Measurements from ENCODE around the gene MAB21L4.

MAB21L4 gene

DNA sequence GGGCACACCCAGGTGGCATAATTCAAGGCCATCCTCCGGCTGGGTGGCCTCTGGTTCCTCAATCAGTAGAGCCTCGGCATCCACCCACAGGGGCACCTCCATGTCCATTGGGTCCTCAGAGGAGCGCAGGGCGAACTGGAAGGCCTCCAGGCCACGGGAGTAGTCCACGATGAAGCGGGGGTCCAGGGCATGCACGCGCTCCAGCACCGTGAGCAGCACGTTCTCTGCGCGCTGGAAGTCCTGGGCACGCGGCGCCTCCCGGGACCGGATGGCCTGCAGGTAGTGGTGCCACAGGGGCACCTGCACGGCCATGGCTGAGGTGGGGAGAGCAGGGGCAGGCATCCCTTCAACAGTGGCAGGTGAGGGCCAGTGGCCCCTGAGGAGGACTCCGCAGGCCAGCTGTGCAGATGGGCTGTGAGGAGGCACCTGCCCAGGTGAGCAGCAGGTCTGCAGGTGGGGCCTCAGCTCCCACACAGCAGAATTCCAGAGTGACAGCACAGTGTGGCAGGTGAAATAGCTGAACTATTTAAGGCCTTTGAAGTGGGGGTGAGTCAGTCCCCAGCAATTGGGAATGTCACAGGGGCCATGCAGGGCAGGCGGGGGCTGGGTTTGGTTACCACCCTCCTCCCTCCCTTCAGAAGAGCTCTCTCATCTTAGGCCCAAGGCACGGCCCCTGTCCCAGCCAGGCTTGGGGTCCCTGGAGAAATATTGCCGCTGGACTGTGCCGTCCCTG is at the start of gene MAB21L4:
Gene MAB21L4, minus strand, starts transcription at position 501 of the 733 bp plus-strand sequence. Its CDS starts 159 bp downstream, at position 342.
- peaks cover 0 to 2% (median 0%) of the 10 kb centered on the region in 5 donors for H3K9me3 ChIP-seq (ENCODE audit: control insufficient read depth in 5 of 5, low read length in 5 of 5)
- no peaks in the 10 kb centered on the region for H3K36me3 ChIP-seq (ENCODE audit: control insufficient read depth in 5 of 5, insufficient read depth in 5 of 5, low read length in 5 of 5)
- H3K27ac ChIP-seq (ENCODE audit: low read depth, low read length): no peak within 1 kb of the TSS
- no peak within 1 kb of the TSS for H3K4me3 ChIP-seq (ENCODE audit: low read depth in 1 of 5, low read length in 5 of 5)
- H3K9ac ChIP-seq (ENCODE audit: low read length in 5 of 5): no peak within 1 kb of the TSS
- peaks cover 3 to 36% (median 24%) of the 10 kb centered on the region in 5 donors for H3K4me1 ChIP-seq (ENCODE audit: control insufficient read depth in 5 of 5, insufficient read depth in 5 of 5, low read length in 5 of 5)
- H3K27me3 ChIP-seq (ENCODE audit: control insufficient read depth in 5 of 5, insufficient read depth in 4 of 5, low read length in 5 of 5): peaks cover 0 to 2% (median 0%) of the 10 kb centered on the region in 5 donors

DNA sequence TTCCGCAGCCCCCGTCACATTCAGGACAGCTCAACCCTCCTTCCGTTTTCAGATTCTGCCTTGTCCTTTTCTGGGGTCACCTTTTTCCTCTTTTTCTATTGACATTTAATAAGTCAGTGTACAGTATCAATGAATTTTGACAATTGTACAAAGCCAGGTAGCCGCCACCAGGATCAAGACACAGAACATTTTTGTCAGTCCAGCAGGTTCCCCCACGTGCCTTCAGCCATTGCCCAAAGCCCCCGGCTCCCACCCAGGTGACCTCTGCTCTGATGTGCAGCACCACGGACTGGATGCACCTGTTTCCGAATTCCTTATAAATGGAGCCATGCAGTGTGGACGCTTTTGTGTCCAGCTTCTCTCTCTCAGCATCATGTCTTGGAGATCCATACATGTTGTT is 40.1 kb upstream of the MAB21L4 start:
- Histone ChIP-seq H3K4me1 (ENCODE audit: control insufficient read depth in 5 of 5, insufficient read depth in 5 of 5, low read length in 5 of 5) (no peaks in the 10 kb centered on the region), H3K36me3 (ENCODE audit: control insufficient read depth in 5 of 5, insufficient read depth in 5 of 5, low read length in 5 of 5) (no peaks in the 10 kb centered on the region), H3K27ac (ENCODE audit: low read depth, low read length) (no peak overlapping the region), H3K9ac (ENCODE audit: low read length in 5 of 5) (no peak overlapping the region), H3K27me3 (ENCODE audit: control insufficient read depth in 5 of 5, insufficient read depth in 4 of 5, low read length in 5 of 5) (peaks cover 0 to 5% (median 0%) of the 10 kb centered on the region in 5 donors), H3K4me3 (ENCODE audit: low read depth in 1 of 5, low read length in 5 of 5) (no peak overlapping the region), H3K9me3 (ENCODE audit: control insufficient read depth in 5 of 5, low read length in 5 of 5) (peaks cover 3 to 14% (median 10%) of the 10 kb centered on the region in 5 donors)

DNA sequence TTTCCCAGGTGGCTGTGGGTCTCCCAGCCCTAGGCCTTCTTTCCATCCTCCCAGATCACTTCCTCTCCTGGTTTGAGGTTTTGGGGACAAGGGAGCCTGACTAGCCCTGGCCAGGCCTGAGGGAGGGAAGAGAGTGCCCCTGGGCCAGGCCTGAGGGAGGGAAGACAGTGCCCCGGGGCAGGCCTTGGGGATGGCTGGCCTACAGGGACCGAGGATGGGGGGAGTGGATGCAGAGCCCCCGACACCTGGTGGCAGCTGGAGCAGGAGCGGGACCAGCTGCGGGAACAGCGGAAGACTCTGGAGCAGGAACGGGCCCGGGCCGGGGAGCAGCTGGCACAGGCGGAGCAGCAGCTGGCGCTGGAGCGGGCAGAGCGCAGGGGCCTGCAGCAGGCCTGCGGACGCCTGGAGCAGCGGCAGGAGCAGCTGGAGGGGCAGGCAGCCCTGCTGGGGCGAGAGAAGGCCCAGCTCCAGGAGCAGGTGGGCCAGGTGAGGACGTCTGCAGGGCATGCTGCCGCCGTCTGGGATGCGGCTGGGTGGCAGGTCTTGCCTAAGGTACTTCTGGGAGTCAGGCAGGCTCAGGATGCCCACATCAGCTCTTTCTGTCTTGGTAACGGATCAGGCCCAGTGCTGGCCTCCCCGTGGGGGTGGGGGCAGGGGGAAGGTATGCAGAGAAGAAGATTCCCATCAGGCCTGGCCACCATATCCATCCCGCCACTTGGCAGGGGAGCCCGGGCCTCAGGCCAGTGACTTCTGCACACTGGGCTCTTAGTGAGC is 39.3 kb upstream of the MAB21L4 start:
- Histone ChIP-seq H3K4me3 (ENCODE audit: low read depth in 1 of 5, low read length in 5 of 5) (no peak overlapping the region), H3K4me1 (ENCODE audit: control insufficient read depth in 5 of 5, insufficient read depth in 5 of 5, low read length in 5 of 5) (no peaks in the 10 kb centered on the region), H3K9ac (ENCODE audit: low read length in 5 of 5) (no peak overlapping the region), H3K27me3 (ENCODE audit: control insufficient read depth in 5 of 5, insufficient read depth in 4 of 5, low read length in 5 of 5) (peaks cover 0 to 5% (median 2%) of the 10 kb centered on the region in 5 donors), H3K27ac (ENCODE audit: low read depth, low read length) (no peak overlapping the region), H3K9me3 (ENCODE audit: control insufficient read depth in 5 of 5, low read length in 5 of 5) (peaks cover 3 to 14% (median 10%) of the 10 kb centered on the region in 5 donors), H3K36me3 (ENCODE audit: control insufficient read depth in 5 of 5, insufficient read depth in 5 of 5, low read length in 5 of 5) (no peaks in the 10 kb centered on the region)

DNA sequence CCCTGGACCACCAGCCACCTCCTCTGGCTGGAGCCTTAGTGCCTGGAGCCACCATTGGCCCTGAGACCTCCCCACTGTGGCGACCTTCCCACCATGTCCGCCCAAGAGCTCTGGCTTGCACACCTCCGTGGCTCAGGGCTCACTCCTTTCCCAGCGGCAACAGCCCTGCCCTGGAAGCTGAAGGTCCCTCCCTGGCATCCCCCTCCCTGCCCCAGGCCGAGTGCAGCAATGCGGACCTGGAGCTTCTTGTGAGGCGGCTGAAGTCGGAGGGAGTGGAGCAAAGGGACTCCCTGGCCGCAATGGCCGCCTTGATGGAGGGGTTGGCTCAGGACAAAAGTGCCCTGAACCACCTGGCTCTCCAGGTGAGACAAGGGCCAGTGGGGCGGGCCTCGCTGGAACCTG is 38.7 kb upstream of the MAB21L4 start:
- H3K4me3 ChIP-seq (ENCODE audit: low read depth in 1 of 5, low read length in 5 of 5): no peak overlapping the region
- no peaks in the 10 kb centered on the region for H3K36me3 ChIP-seq (ENCODE audit: control insufficient read depth in 5 of 5, insufficient read depth in 5 of 5, low read length in 5 of 5)
- no peak overlapping the region for H3K27ac ChIP-seq (ENCODE audit: low read depth, low read length)
- H3K9ac ChIP-seq (ENCODE audit: low read length in 5 of 5): no peak overlapping the region
- peaks cover 3 to 14% (median 10%) of the 10 kb centered on the region in 5 donors for H3K9me3 ChIP-seq (ENCODE audit: control insufficient read depth in 5 of 5, low read length in 5 of 5)
- H3K27me3 ChIP-seq (ENCODE audit: control insufficient read depth in 5 of 5, insufficient read depth in 4 of 5, low read length in 5 of 5): peaks cover 0 to 5% (median 2%) of the 10 kb centered on the region in 5 donors
- H3K4me1 ChIP-seq (ENCODE audit: control insufficient read depth in 5 of 5, insufficient read depth in 5 of 5, low read length in 5 of 5): no peaks in the 10 kb centered on the region

DNA sequence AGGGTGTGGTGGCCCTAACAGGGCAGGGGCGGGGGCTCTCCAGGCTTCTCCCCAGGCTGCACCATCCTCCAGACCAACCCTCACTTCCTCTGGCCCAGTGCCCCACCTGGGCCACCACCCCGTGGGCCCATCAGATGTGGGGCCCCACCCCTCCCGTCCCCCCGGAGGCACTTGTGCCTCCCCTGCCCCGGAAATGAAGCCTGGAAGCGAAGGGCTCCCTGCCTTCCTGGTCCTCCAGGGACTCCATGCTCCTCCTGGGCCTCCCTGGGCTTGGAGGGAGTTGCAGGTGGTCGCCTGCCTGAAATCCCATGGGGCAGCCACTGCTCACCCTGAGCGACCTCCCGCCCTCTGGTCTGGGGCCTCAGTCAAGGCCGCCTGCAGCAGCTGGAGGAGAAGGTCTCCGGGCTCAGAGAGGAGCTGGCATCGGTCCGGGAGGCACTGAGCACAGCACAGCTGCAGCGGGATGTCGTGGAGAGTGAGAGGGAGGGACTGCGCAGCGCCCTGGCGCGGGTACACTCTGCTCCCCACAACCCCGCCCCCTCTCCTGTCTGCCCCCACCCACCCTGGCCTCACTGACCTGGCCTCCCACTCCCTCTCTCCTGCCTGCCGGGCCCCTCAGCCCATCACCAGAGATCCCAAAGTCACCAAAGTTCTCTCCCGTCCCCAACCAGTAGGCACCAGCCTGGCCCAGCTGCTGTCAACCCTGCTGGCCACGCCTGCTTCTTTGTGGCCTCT is 38.2 kb upstream of the MAB21L4 start:
- Histone ChIP-seq H3K9ac (ENCODE audit: low read length in 5 of 5) (no peak overlapping the region), H3K36me3 (ENCODE audit: control insufficient read depth in 5 of 5, insufficient read depth in 5 of 5, low read length in 5 of 5) (no peaks in the 10 kb centered on the region), H3K27me3 (ENCODE audit: control insufficient read depth in 5 of 5, insufficient read depth in 4 of 5, low read length in 5 of 5) (peaks cover 0 to 5% (median 2%) of the 10 kb centered on the region in 5 donors), H3K9me3 (ENCODE audit: control insufficient read depth in 5 of 5, low read length in 5 of 5) (peaks cover 3 to 14% (median 10%) of the 10 kb centered on the region in 5 donors), H3K4me3 (ENCODE audit: low read depth in 1 of 5, low read length in 5 of 5) (no peak overlapping the region), H3K4me1 (ENCODE audit: control insufficient read depth in 5 of 5, insufficient read depth in 5 of 5, low read length in 5 of 5) (no peaks in the 10 kb centered on the region), H3K27ac (ENCODE audit: low read depth, low read length) (no peak overlapping the region)

DNA sequence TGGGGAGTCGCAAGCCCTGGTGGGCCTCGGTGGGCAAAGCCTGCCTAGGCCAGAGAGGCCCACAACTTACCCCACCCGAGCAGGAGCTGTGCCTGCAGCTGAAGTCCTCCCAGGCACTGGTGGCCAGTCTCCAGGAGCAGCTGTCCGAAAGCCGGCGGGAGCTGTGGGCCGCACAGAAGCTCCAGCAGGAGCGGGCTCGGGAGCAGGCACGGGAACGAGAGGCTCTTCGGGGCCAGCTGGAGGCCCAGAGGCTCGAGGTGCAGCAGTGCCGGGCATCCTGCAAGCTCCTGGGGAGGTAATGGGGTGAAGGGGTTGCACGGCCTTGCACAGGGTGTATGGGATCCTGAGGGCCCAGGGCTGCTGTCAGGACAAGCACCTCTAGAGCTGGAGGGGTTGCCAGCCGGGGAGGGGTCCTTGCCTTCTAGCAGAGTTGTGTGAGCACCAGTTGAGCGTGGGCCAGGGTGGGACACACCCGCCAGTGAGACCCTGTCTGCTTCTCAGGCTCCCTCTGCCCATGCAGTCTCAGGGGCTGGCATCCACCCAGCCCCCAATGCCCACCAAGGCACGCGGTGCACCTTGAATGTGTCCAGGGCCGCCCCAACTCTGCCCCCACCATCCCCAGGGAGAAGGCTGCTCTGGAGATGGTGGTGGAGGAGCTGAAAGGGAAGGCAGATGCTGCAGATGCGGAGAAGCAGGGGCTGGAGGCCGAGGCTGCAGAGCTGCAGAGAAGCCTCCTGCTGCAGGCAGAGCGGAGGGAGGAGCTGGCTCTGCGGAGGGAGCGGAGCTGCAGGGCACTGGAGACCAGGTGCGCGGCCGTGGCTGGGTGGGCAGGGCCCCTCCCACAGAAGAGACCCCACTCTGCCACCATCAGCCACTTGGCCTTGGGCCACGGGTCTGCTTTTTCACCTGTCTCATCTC is 37.4 kb upstream of the MAB21L4 start:
- no peak overlapping the region for H3K9ac ChIP-seq (ENCODE audit: low read length in 5 of 5)
- H3K9me3 ChIP-seq (ENCODE audit: control insufficient read depth in 5 of 5, low read length in 5 of 5): peaks cover 2 to 10% (median 9%) of the 10 kb centered on the region in 5 donors
- no peak overlapping the region for H3K4me3 ChIP-seq (ENCODE audit: low read depth in 1 of 5, low read length in 5 of 5)
- no peaks in the 10 kb centered on the region for H3K4me1 ChIP-seq (ENCODE audit: control insufficient read depth in 5 of 5, insufficient read depth in 5 of 5, low read length in 5 of 5)
- H3K36me3 ChIP-seq (ENCODE audit: control insufficient read depth in 5 of 5, insufficient read depth in 5 of 5, low read length in 5 of 5): no peaks in the 10 kb centered on the region
- peaks cover 0 to 5% (median 2%) of the 10 kb centered on the region in 5 donors for H3K27me3 ChIP-seq (ENCODE audit: control insufficient read depth in 5 of 5, insufficient read depth in 4 of 5, low read length in 5 of 5)
- no peak overlapping the region for H3K27ac ChIP-seq (ENCODE audit: low read depth, low read length)

DNA sequence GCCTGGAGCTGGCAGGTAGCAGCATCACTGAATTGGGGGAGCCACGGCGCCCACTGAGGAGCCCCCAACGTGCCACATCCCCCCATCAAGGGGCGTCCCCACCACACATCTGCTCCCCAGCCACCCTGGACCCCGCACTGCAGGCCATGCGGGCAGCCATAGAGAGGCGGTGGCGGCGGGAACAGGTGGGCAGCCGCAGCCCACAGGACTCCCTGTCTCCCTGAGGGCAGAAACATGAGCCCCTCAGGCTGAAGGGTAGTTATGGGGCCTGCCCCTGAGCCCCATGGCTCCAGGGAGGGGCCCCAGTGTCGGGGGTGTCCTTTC is 36.7 kb upstream of the MAB21L4 start:
- no peaks in the 10 kb centered on the region for H3K4me1 ChIP-seq (ENCODE audit: control insufficient read depth in 5 of 5, insufficient read depth in 5 of 5, low read length in 5 of 5)
- no peaks in the 10 kb centered on the region for H3K36me3 ChIP-seq (ENCODE audit: control insufficient read depth in 5 of 5, insufficient read depth in 5 of 5, low read length in 5 of 5)
- H3K9ac ChIP-seq (ENCODE audit: low read length in 5 of 5): no peak overlapping the region
- H3K4me3 ChIP-seq (ENCODE audit: low read depth in 1 of 5, low read length in 5 of 5): no peak overlapping the region
- peaks cover 0 to 13% (median 11%) of the 10 kb centered on the region in 5 donors for H3K9me3 ChIP-seq (ENCODE audit: control insufficient read depth in 5 of 5, low read length in 5 of 5)
- H3K27me3 ChIP-seq (ENCODE audit: control insufficient read depth in 5 of 5, insufficient read depth in 4 of 5, low read length in 5 of 5): peaks cover 0 to 5% (median 2%) of the 10 kb centered on the region in 5 donors
- H3K27ac ChIP-seq (ENCODE audit: low read depth, low read length): no peak overlapping the region

DNA sequence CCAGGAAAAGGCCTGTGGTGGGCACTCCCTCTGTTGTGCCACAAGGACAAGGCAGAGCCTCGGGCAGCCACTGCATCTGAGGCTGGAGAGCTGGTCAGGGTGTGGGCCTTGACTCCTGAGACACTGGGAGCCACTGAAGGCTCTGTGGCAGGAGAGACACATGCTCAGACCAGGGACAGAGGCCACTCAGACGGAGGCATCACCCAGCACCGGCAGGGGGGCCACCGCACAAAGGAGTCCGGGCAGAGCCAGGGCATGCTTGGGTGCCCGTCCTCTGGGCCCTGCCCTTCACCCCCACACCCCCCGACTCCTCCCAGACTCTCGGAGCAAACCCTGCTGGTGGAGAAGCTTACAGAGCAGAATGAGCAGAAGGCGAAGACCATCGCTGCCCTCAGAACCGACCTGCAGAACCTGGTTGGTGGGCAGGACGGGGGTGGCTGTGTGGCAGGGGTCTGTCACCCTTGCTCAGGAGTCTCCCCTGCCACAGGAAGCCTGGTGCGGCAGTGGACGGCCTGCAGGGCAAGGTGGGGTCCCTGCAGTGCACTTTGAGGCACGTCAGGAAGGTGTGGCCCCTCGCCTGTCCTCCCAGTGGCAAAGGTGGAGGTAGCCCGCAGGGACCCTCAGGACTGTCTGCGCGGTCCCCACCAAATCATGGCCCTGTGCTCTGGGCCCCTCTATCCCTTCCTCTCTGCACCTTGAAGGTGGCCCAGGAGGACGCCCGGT is 36.2 kb upstream of the MAB21L4 start:
- H3K4me3 ChIP-seq (ENCODE audit: low read depth in 1 of 5, low read length in 5 of 5): no peak overlapping the region
- no peaks in the 10 kb centered on the region for H3K36me3 ChIP-seq (ENCODE audit: control insufficient read depth in 5 of 5, insufficient read depth in 5 of 5, low read length in 5 of 5)
- H3K27ac ChIP-seq (ENCODE audit: low read depth, low read length): no peak overlapping the region
- H3K4me1 ChIP-seq (ENCODE audit: control insufficient read depth in 5 of 5, insufficient read depth in 5 of 5, low read length in 5 of 5): no peaks in the 10 kb centered on the region
- H3K9me3 ChIP-seq (ENCODE audit: control insufficient read depth in 5 of 5, low read length in 5 of 5): peaks cover 0 to 13% (median 10%) of the 10 kb centered on the region in 5 donors
- no peak overlapping the region for H3K9ac ChIP-seq (ENCODE audit: low read length in 5 of 5)
- peaks cover 0 to 5% (median 2%) of the 10 kb centered on the region in 5 donors for H3K27me3 ChIP-seq (ENCODE audit: control insufficient read depth in 5 of 5, insufficient read depth in 4 of 5, low read length in 5 of 5)

Data from subcutaneous abdominal adipose tissue (tissue), 5 donors.